GM21737 (cell line): Measurements from ENCODE around the gene RAD50.
A peak's percentile ranks its signal among the peaks of the same experiment; 100 is the strongest.

Source experiments
- ATAC-seq: cut with Tn5 transposase; IDR thresholded peaks from one replicate; pipeline ENCODE4 v1.9.1; 2021; ENCODE audit warnings: mild to moderate bottlenecking, moderate library complexity; ENCODE audit not compliant: unreplicated experiment

The RAD50 gene

GRCh38 chr5:132673488-132673887 is 116.7 kb downstream of the RAD50 start:
- ATAC-seq = no peak

GRCh38 chr5:132673939-132674630 is 117.3 kb downstream of the RAD50 start, which contains the start of gene IL4:
Gene IL4, plus strand, starts transcription at chr5:132673989. Its CDS starts 62 bp downstream, at chr5:132674051.
- no peak for ATAC-seq

GRCh38 chr5:132674671-132675506 is 118.1 kb downstream of the RAD50 start:
- ATAC-seq = peak; percentile 71

GRCh38 chr5:132675936-132676689 is 119.3 kb downstream of the RAD50 start:
- ATAC-seq = no peak

GRCh38 chr5:132677191-132677590 is 120.4 kb downstream of the RAD50 start:
- no peak for ATAC-seq

GRCh38 chr5:132677682-132678400 is 121.1 kb downstream of the RAD50 start:
- no peak for ATAC-seq

GRCh38 chr5:132678735-132679134 is 122.0 kb downstream of the RAD50 start:
- ATAC-seq = no peak

GRCh38 chr5:132679166-132679565 is 122.4 kb downstream of the RAD50 start:
- ATAC-seq = no peak

- ATAC-seq = no peak
These were observed 123.1 kb downstream of the RAD50 start for GRCh38 chr5:132679717-132680380.

- ATAC-seq = no peak
These were observed 124.2 kb downstream of the RAD50 start for GRCh38 chr5:132680780-132681475.

GRCh38 chr5:132681476-132681831 is 124.7 kb downstream of the RAD50 start:
- ATAC-seq = no peak

GRCh38 chr5:132681983-132682382 is 125.2 kb downstream of the RAD50 start:
- ATAC-seq = no peak

GRCh38 chr5:132684491-132684890 is 127.7 kb downstream of the RAD50 start:
- ATAC-seq = no peak

- no peak for ATAC-seq
These were observed 128.3 kb downstream of the RAD50 start for GRCh38 chr5:132684922-132685720.

GRCh38 chr5:132686193-132686592 is 129.4 kb downstream of the RAD50 start:
- ATAC-seq = no peak

GRCh38 chr5:132687995-132688394 is 131.2 kb downstream of the RAD50 start:
- no peak for ATAC-seq

GRCh38 chr5:132688536-132689339 is 132.0 kb downstream of the RAD50 start:
- ATAC-seq = peak; percentile 41

GRCh38 chr5:132689513-132689912 is 132.7 kb downstream of the RAD50 start:
- ATAC-seq = no peak
